ENCODE results near the gene BRD3OS.

DNA sequence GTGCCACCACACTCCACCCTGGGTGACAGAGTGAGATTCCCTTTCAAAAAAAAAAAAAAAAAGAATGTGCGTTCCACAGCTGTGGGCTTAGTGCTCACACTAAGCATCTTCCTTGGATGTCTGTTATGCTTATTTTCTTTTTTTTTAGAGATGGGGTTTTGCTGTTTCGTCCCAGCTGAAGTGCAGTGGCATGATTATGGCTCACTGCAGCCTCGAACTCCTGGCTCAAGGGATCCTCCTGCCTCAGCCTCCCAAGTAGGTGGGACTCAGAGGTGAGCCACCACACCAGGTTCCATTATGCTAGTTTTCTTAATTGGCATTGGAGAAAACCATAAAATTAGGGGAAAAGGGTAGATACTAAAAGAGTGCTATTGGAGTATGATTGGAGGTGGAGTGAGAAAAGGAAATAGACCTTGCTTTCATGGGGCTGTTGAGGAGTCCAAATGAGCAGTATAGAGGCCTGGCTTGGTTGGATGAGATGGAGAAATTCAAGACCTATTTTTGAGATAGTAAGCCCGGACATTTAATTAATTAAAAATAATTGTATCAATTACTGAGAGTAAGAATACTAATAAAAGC lies 978 bp upstream of the BRD3OS start:
- TF ChIP-seq EP300 (IDR thresholded peaks at IDR 0.05; ENCODE audit: borderline replicate concordance in 1 of 2, low read depth in 1 of 2, low read length in 1 of 2) (no peak), SIN3A (IDR thresholded peaks at IDR 0.05; ENCODE audit: borderline replicate concordance, low read depth, low read length) (no peak), JUND (IDR thresholded peaks at IDR 0.05) (no peak), MXI1 (IDR thresholded peaks at IDR 0.05; ENCODE audit: low read depth, low read length) (no peak), ELF1 (IDR thresholded peaks at IDR 0.05) (no peak), MAX (IDR thresholded peaks at IDR 0.05; ENCODE audit: low read depth) (no peak), RCOR1 (IDR thresholded peaks at IDR 0.05; ENCODE audit: low read length) (no peak), POLR2AphosphoS5 (IDR thresholded peaks at IDR 0.05; ENCODE audit: low read depth, low read length) (no peak), TCF12 (IDR thresholded peaks at IDR 0.05) (no peak)
- TF ChIP-seq, protein P1, sequence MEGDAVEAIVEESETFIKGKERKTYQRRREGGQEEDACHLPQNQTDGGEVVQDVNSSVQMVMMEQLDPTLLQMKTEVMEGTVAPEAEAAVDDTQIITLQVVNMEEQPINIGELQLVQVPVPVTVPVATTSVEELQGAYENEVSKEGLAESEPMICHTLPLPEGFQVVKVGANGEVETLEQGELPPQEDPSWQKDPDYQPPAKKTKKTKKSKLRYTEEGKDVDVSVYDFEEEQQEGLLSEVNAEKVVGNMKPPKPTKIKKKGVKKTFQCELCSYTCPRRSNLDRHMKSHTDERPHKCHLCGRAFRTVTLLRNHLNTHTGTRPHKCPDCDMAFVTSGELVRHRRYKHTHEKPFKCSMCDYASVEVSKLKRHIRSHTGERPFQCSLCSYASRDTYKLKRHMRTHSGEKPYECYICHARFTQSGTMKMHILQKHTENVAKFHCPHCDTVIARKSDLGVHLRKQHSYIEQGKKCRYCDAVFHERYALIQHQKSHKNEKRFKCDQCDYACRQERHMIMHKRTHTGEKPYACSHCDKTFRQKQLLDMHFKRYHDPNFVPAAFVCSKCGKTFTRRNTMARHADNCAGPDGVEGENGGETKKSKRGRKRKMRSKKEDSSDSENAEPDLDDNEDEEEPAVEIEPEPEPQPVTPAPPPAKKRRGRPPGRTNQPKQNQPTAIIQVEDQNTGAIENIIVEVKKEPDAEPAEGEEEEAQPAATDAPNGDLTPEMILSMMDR (IDR thresholded peaks at IDR 0.05) = no peak
- TF ChIP-seq, protein P2, sequence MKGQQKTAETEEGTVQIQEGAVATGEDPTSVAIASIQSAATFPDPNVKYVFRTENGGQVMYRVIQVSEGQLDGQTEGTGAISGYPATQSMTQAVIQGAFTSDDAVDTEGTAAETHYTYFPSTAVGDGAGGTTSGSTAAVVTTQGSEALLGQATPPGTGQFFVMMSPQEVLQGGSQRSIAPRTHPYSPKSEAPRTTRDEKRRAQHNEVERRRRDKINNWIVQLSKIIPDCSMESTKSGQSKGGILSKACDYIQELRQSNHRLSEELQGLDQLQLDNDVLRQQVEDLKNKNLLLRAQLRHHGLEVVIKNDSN (IDR thresholded peaks at IDR 0.05; ENCODE audit: borderline replicate concordance, low read depth) = no peak
- TF ChIP-seq, protein P3, sequence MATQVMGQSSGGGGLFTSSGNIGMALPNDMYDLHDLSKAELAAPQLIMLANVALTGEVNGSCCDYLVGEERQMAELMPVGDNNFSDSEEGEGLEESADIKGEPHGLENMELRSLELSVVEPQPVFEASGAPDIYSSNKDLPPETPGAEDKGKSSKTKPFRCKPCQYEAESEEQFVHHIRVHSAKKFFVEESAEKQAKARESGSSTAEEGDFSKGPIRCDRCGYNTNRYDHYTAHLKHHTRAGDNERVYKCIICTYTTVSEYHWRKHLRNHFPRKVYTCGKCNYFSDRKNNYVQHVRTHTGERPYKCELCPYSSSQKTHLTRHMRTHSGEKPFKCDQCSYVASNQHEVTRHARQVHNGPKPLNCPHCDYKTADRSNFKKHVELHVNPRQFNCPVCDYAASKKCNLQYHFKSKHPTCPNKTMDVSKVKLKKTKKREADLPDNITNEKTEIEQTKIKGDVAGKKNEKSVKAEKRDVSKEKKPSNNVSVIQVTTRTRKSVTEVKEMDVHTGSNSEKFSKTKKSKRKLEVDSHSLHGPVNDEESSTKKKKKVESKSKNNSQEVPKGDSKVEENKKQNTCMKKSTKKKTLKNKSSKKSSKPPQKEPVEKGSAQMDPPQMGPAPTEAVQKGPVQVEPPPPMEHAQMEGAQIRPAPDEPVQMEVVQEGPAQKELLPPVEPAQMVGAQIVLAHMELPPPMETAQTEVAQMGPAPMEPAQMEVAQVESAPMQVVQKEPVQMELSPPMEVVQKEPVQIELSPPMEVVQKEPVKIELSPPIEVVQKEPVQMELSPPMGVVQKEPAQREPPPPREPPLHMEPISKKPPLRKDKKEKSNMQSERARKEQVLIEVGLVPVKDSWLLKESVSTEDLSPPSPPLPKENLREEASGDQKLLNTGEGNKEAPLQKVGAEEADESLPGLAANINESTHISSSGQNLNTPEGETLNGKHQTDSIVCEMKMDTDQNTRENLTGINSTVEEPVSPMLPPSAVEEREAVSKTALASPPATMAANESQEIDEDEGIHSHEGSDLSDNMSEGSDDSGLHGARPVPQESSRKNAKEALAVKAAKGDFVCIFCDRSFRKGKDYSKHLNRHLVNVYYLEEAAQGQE (IDR thresholded peaks at IDR 0.05; ENCODE audit: low read depth, low read length) = no peak
